Endothelial cell of umbilical vein (primary cell): ENCODE measurements around the gene SGTA. TPM values are rescaled to one million over a fixed set of nuclear protein-coding genes. Genes with fewer than 3 reads are reported as not detected.

Source experiments
- Bru-seq: library from RNA; stranded (reverse); fragments of 400-500 nt; gene quantifications from one replicate; lab custom pipeline; 2021; lab: Mats Ljungman, UMichigan
- BruChase-seq, 2 experiments: library from RNA; stranded (reverse); fragments of 400-500 nt; gene quantifications; one replicate each; lab custom pipeline; 2021; lab: Mats Ljungman, UMichigan
- BruUV-seq: library from RNA; stranded (reverse); fragments of 400-500 nt; replicated peaks from 2 replicates; lab custom pipeline; 2021; lab: Mats Ljungman, UMichigan
- CTCF ChIA-PET: fragments of 300-600, 350-600 bp; sonication (Branson Sonifier 250); formaldehyde crosslinking; loops from one replicate; lab custom pipeline; 2021; ENCODE audit warnings: antibody characterized with exemption, inconsistent platforms; lab: Charles Lee
- POLR2A ChIA-PET: fragments of 300-600, 350-600 bp; sonication (Branson Sonifier 250); formaldehyde crosslinking; loops from one replicate; lab custom pipeline; 2021; ENCODE audit warnings: antibody characterized with exemption, inconsistent platforms; lab: Charles Lee
- DNase-seq: peaks from one replicate; pipeline ENCODE4 v3.0.0-alpha.2; 2011; ENCODE audit warnings: low read depth, low spot score
- FAIRE-seq: peaks from 2 replicates; lab custom pipeline; 2011; peaks lifted over from hg19 to GRCh38; lab: Jason Lieb, UNC
- H2AFZ ChIP-seq: 2 replicates; pipeline ENCODE4 v1.6.0; 2012; ENCODE audit warnings: low read depth, low read length, control low read depth, inconsistent platforms
- H3K27ac ChIP-seq: 2 replicates; pipeline ENCODE4 v1.5.1; 2011; ENCODE audit warnings: low read depth, mild to moderate bottlenecking, control low read depth, low read length, moderate library complexity; ENCODE audit not compliant: insufficient read depth
- H3K27me3 ChIP-seq, 2 experiments: 2 replicates each; pipeline versions ENCODE4 v1.6.0 to v1.6.1; 2011; ENCODE audit warnings: low read length in 2 of 2, mixed read lengths in 1 of 2; ENCODE audit not compliant: control insufficient read depth in 2 of 2, insufficient read depth in 2 of 2
- H3K36me3 ChIP-seq, 2 experiments: 2 replicates in 1 of 2; 3 replicates in 1 of 2; pipeline ENCODE4 v1.5.1; 2011; ENCODE audit warnings: low read length in 2 of 2, mild to moderate bottlenecking in 1 of 2, moderate library complexity in 1 of 2; ENCODE audit not compliant: control insufficient read depth in 2 of 2, insufficient read depth in 2 of 2; ENCODE audit errors: extremely low read depth in 1 of 2
- H3K4me1 ChIP-seq: 3 replicates; pipeline ENCODE4 v1.5.1; 2011; ENCODE audit warnings: mild to moderate bottlenecking, low read length; ENCODE audit not compliant: control insufficient read depth, insufficient read depth; ENCODE audit errors: extremely low read depth
- H3K4me2 ChIP-seq: 2 replicates; pipeline ENCODE4 v1.6.1; 2011; ENCODE audit warnings: low read length, control low read depth, mixed read lengths; ENCODE audit not compliant: insufficient read depth
- H3K4me3 ChIP-seq, 3 experiments: fragments of 200-600 bp in 1 of 3; sonication (generic), shearing (Covaris generic) in 1 of 3; replicated peaks in 1 of 3; 2 replicates each; pipeline ENCODE4 v1.5.1; 2011 to 2016; ENCODE audit warnings: control low read depth in 3 of 3, low read length in 3 of 3, mild to moderate bottlenecking in 2 of 3, inconsistent platforms in 1 of 3, low read depth in 1 of 3, moderate library complexity in 1 of 3; ENCODE audit not compliant: insufficient read depth in 1 of 3
- H3K79me2 ChIP-seq: 2 replicates; pipeline ENCODE4 v1.6.0; 2012; ENCODE audit warnings: low read length, inconsistent platforms; ENCODE audit not compliant: control insufficient read depth, insufficient read depth
- H3K9ac ChIP-seq: replicated peaks from 2 replicates; pipeline ENCODE3; 2011; ENCODE audit warnings: low read length, control low read depth; ENCODE audit not compliant: insufficient read depth; ENCODE audit errors: extremely low read depth
- H3K9me1 ChIP-seq: replicated peaks from 3 replicates; pipeline ENCODE4 v1.6.0; 2011; ENCODE audit warnings: mild to moderate bottlenecking, low read length; ENCODE audit not compliant: control insufficient read depth, insufficient read depth; ENCODE audit errors: extremely low read depth
- H3K9me3 ChIP-seq: replicated peaks from 2 replicates; pipeline ENCODE4 v1.5.1; 2012; ENCODE audit warnings: low read length, inconsistent platforms; ENCODE audit not compliant: control insufficient read depth, insufficient read depth
- H4K20me1 ChIP-seq: replicated peaks from 2 replicates; pipeline ENCODE3; 2011; ENCODE audit warnings: mild to moderate bottlenecking, low read length; ENCODE audit not compliant: control insufficient read depth, insufficient read depth; ENCODE audit errors: extremely low read depth
- EZH2 ChIP-seq: IDR thresholded peaks from 2 replicates; pipeline ENCODE4 v1.6.1; 2012; ENCODE audit warnings: borderline replicate concordance, low read depth, mild to moderate bottlenecking, moderate library complexity, low read length, inconsistent platforms; ENCODE audit not compliant: severe bottlenecking
- FOS ChIP-seq: IDR thresholded peaks from 2 replicates; pipeline ENCODE4 v1.6.1; 2011; ENCODE audit warnings: mild to moderate bottlenecking, low read length, moderate library complexity, borderline replicate concordance; ENCODE audit not compliant: insufficient read depth
- GATA2 ChIP-seq: IDR thresholded peaks from 2 replicates; pipeline ENCODE4 v1.7.0; 2011; ENCODE audit warnings: low read depth, mild to moderate bottlenecking, moderate library complexity, mixed read lengths, low read length; ENCODE audit not compliant: insufficient read length, insufficient read depth
- JUN ChIP-seq: IDR thresholded peaks from 2 replicates; pipeline ENCODE4 v1.6.1; 2011; ENCODE audit warnings: borderline replicate concordance, low read depth; ENCODE audit not compliant: insufficient read length, insufficient read depth
- MAX ChIP-seq: IDR thresholded peaks from 2 replicates; pipeline ENCODE4 v1.6.1; 2011; ENCODE audit not compliant: insufficient read depth, insufficient read length
- MYC ChIP-seq: IDR thresholded peaks from one replicate; pipeline ENCODE4 v1.6.1; 2011; ENCODE audit warnings: mild to moderate bottlenecking, low read depth, low read length
- POLR2A ChIP-seq: IDR thresholded peaks from 2 replicates; pipeline ENCODE4 v1.6.1; 2012; ENCODE audit warnings: low read depth, mild to moderate bottlenecking, control low read depth, low read length
- POLR2AphosphoS5 ChIP-seq: IDR thresholded peaks from 2 replicates; pipeline ENCODE4 v1.6.1; 2012; ENCODE audit warnings: low read depth, mild to moderate bottlenecking, control low read depth, low read length, moderate library complexity; ENCODE audit not compliant: insufficient read depth
- dilution Hi-C: fragments of 300-500 bp; cut with MboI; formaldehyde crosslinking; loops from one replicate; pipeline ENCODE4 v1.15.0; 2019; ENCODE audit warnings: low sequenced_read_pairs; ENCODE audit not compliant: extremely low pct_ligation_motif_present
- intact Hi-C: fragments of 100-400 bp; cut with micrococcal nuclease; formaldehyde crosslinking; loops from one replicate; pipeline ENCODE4 v1.10.0; 2022
- long read RNA-seq: library from polyadenylated mRNA; stranded (forward); transcript quantifications from one replicate; pipeline ENCODE4 v2.0.0, GENCODE V29; 2021
- polyA minus RNA-seq, 3 experiments: library from RNA; depleted of rRNA, polyadenylated mRNA; stranded (reverse); fragments of >200 nt; gene quantifications; 1 replicate in 1 of 3; 2 replicates in 2 of 3; pipeline ENCODE4 v1.2.3, GENCODE V29; 2011
- polyA plus RNA-seq, 4 experiments: library from polyadenylated mRNA; depleted of rRNA in 3 of 4; stranded (reverse) in 3 of 4; unstranded in 1 of 4; fragments of >200 nt; gene quantifications; 2 replicates each; pipeline versions ENCODE4 v1.2.1 to v1.2.3, GENCODE V29; 2011 to 2012; ENCODE audit warnings: missing spikeins in 1 of 4
- total RNA-seq: library from RNA; stranded (reverse); gene quantifications from 2 replicates; pipeline ENCODE4 v1.2.3, GENCODE V29; 2021
- TF ChIP-seq, protein P1 (sequence below), 2 donors: IDR thresholded peaks; 1 replicate in 1 of 2; 2 replicates in 1 of 2; pipeline ENCODE4 v1.5.1; 2011; ENCODE audit warnings: low read length in 2 of 2, mild to moderate bottlenecking in 2 of 2, moderate library complexity in 2 of 2, control low read depth in 1 of 2, inconsistent platforms in 1 of 2, low read depth in 1 of 2; ENCODE audit not compliant: insufficient read depth in 1 of 2; ENCODE audit errors: extremely low read depth in 1 of 2

Gene SGTA
- total RNA-seq (72.3 and 76.5 TPM in 2 replicates), polyA plus RNA-seq (119 and 131 TPM in 2 replicates), polyA minus RNA-seq (32.2 and 39.4 TPM in 2 replicates), Bru-seq, nascent RNA (percentile 64 among the genes with signal in this experiment), BruChase-seq, experiment 1, labeled RNA remaining after a 6-hour chase (percentile 84 among the genes with signal in this experiment), BruChase-seq, experiment 2, labeled RNA remaining after a 2-hour chase (percentile 82 among the genes with signal in this experiment)
- polyA plus RNA-seq (2011; cell fraction: cytosol; rRNA removed) = 88.2 and 98.9 TPM in 2 replicates
- 67.9 and 71.9 TPM in 2 replicates for polyA plus RNA-seq (2011; cell fraction: nucleus; rRNA removed)
- 68.7 and 77.3 TPM in 2 replicates for polyA plus RNA-seq (2012)
- 23.8 TPM for polyA minus RNA-seq (2011; cell fraction: cytosol; rRNA and poly(A)+ RNA removed)
- polyA minus RNA-seq (2011; cell fraction: nucleus; rRNA and poly(A)+ RNA removed) = 13.2 and 20.9 TPM in 2 replicates
- long read RNA-seq, transcript SGTA-201 (12 exons, 2,330 nt) = major isoform, 156 of 185 reads
- long read RNA-seq, partial matches to known transcripts = 19 of 185 reads
- long read RNA-seq, other reads (novel, unspliced or antisense) = 10 of 185 reads

DNA sequence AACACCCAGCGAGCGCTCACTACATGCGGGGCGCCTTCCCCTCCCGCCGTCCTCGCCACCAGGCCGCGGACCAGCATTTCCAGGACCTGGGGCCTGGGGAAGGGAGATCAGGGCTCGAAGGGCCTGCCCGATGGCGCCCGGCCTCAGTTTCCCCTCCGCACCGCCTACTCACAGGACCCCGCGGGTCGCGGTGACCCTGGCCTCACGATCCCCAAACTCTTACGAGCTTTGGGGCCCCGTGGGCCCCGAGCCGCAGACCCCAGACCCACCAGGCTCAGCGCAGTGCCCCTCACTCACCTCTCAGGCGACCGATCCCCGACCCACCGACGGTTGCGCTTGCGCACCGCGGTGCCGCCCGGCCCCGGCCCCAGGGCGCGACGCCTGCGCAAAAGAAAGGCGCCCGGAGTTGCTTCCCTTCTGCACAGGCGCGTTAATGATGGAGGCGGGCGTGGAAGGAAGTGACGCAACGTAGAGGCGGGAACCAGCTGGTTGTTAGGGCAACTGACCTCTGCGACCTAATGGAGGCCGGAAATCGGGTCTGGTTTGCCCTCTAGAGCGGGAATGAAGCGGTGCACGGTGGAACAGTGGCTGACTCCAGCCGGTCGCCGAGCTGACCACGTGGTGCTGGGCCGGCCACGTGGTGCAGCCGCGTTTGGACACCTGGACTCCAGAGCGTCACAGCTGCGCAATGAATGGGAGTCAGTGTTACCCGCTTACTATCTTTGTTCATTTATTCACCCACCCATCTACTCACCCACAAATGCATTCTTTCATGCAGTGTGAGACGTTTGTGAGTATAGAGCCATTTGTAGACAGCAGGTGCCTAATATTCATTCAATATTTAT, at the start of gene SGTA:
Gene SGTA (minus strand): TSS at position 338 of the 845 bp plus-strand sequence. CDS start 14,205 bp downstream, outside the sequence.
- dilution Hi-C loops (no loop called here), intact Hi-C loops (loop anchor here (2.0 kb wide), 1 partner anchor 36 kb away; the partner anchor contains the start of gene ZNF554)
- DNase-seq = peak; percentile 99
- peak; percentile 99 for FAIRE-seq
- BruUV-seq = no TSS peak
- H3K4me1 ChIP-seq = peaks cover 24% of the 10 kb centered on the region
- H4K20me1 ChIP-seq = no peaks in the 10 kb centered on the region
- H3K27me3 ChIP-seq = no peaks in the 10 kb centered on the region
- POLR2A ChIA-PET = interaction anchor here (0.6 to 0.8 kb wide), 2 partner anchors 49 to 307 kb away, joined by 4 to 8 read pairs; partner anchors contain the start of gene GADD45B
- peak; percentile 82 for TF ChIP-seq POLR2AphosphoS5
- TF ChIP-seq MAX = peak; percentile 100
- no peak for TF ChIP-seq FOS
- no peak for TF ChIP-seq GATA2
- TF ChIP-seq EZH2 = no peak
- peak; percentile 99 for TF ChIP-seq MYC
- TF ChIP-seq, protein P1, sequence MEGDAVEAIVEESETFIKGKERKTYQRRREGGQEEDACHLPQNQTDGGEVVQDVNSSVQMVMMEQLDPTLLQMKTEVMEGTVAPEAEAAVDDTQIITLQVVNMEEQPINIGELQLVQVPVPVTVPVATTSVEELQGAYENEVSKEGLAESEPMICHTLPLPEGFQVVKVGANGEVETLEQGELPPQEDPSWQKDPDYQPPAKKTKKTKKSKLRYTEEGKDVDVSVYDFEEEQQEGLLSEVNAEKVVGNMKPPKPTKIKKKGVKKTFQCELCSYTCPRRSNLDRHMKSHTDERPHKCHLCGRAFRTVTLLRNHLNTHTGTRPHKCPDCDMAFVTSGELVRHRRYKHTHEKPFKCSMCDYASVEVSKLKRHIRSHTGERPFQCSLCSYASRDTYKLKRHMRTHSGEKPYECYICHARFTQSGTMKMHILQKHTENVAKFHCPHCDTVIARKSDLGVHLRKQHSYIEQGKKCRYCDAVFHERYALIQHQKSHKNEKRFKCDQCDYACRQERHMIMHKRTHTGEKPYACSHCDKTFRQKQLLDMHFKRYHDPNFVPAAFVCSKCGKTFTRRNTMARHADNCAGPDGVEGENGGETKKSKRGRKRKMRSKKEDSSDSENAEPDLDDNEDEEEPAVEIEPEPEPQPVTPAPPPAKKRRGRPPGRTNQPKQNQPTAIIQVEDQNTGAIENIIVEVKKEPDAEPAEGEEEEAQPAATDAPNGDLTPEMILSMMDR (IDR thresholded peaks at IDR 0.05; ENCODE audit: extremely low read depth in 1 of 2, insufficient read depth in 1 of 2, low read depth in 1 of 2, low read length in 2 of 2) = peak; percentile 21 to 49
- TF ChIP-seq POLR2A = peak; percentile 84
- no peak for TF ChIP-seq JUN
- H3K9me3 ChIP-seq = no peaks in the 10 kb centered on the region
- H3K79me2 ChIP-seq = peaks cover 73% of the 10 kb centered on the region
- peak within 1 kb of the TSS; percentile 83 to 89 (median 86) for H3K4me3 ChIP-seq
- peak within 1 kb of the TSS; percentile 71 for H2AFZ ChIP-seq
- CTCF ChIA-PET = interaction anchor here (0.6 to 1.1 kb wide), 3 partner anchors 58 to 260 kb away, joined by 3 to 4 read pairs (median 4); partner anchors contain the start of gene ZNF555
- peak within 1 kb of the TSS; percentile 89 for H3K4me2 ChIP-seq
- no peaks in the 10 kb centered on the region for H3K9me1 ChIP-seq
- H3K9ac ChIP-seq = peak within 1 kb of the TSS; percentile 92
- H3K27ac ChIP-seq = peak within 1 kb of the TSS; percentile 84
- no peaks in the 10 kb centered on the region for H3K36me3 ChIP-seq
